Kidney (tissue), 14 donors: ENCODE results near the gene RASAL2. TPM values are rescaled to one million over a fixed set of nuclear protein-coding genes. Genes with fewer than 3 reads are reported as not detected.

Experiments
- DNase-seq, 5 donors: peaks; one replicate each; pipeline ENCODE4 v3.0.0-alpha.2; 2013 to 2020
- FAIRE-seq: peaks from 2 replicates; lab custom pipeline; 2012; peaks lifted over from hg19 to GRCh38; lab: Jason Lieb, UNC
- H3K27ac ChIP-seq, 2 donors: one replicate each; pipeline ENCODE4 v1.7.0; 2013; ENCODE audit warnings: low read depth in 2 of 2, low read length in 2 of 2, inconsistent platforms in 1 of 2
- H3K27me3 ChIP-seq: one replicate; pipeline ENCODE4 v1.7.1; 2013; ENCODE audit warnings: low read length, inconsistent platforms; ENCODE audit not compliant: control insufficient read depth, insufficient read depth
- H3K36me3 ChIP-seq, 3 donors: one replicate each; pipeline versions ENCODE4 v1.7.0 to v1.7.1; 2013; ENCODE audit warnings: low read length in 3 of 3, control low read depth in 1 of 3, inconsistent platforms in 1 of 3; ENCODE audit not compliant: insufficient read depth in 3 of 3, control insufficient read depth in 2 of 3
- H3K4me1 ChIP-seq, 3 donors: one replicate each; pipeline versions ENCODE4 v1.7.0 to v1.7.1; 2013; ENCODE audit warnings: low read length in 3 of 3, inconsistent platforms in 1 of 3, low read depth in 1 of 3; ENCODE audit not compliant: control insufficient read depth in 2 of 3, insufficient read depth in 2 of 3
- H3K4me3 ChIP-seq, 3 donors: one replicate each; pipeline versions ENCODE4 v1.7.0 to v1.8.1; 2013; ENCODE audit warnings: low read length in 3 of 3, control low read depth in 1 of 3, inconsistent platforms in 1 of 3
- H3K9ac ChIP-seq, 3 donors: one replicate each; pipeline versions ENCODE4 v1.7.0 to v1.7.1; 2013; ENCODE audit warnings: low read length in 3 of 3, control low read depth in 1 of 3, inconsistent platforms in 1 of 3
- H3K9me3 ChIP-seq, 3 donors: one replicate each; pipeline versions ENCODE4 v1.7.0 to v1.7.1; 2013; ENCODE audit warnings: low read length in 3 of 3, control low read depth in 1 of 3, inconsistent platforms in 1 of 3; ENCODE audit not compliant: control insufficient read depth in 2 of 3, insufficient read depth in 1 of 3
- intact Hi-C: fragments of 100-400 bp; cut with DNase I; formaldehyde crosslinking; loops from one replicate; pipeline ENCODE4 v1.11.1; 2022
- polyA plus RNA-seq: library from polyadenylated mRNA; stranded (reverse); fragments of 350-450 nt; fragmentation: Illumina TruSeq; extraction: RNeasy Lipid Tissue Mini Kit (QIAGEN cat#74804); gene quantifications from one replicate; pipeline ENCODE4 v1.2.3, GENCODE V29; 2014; ENCODE audit warnings: low read depth, low replicate concordance; ENCODE audit not compliant: insufficient read depth
- total RNA-seq: library from RNA; stranded (reverse); fragmentation: NEBNext Ultra II Directional; extraction: Animal tissue kit (Norgen Biotek cat#: 25700); gene quantifications from one replicate; pipeline ENCODE4 v1.2.1, GENCODE V29; 2021
- TF ChIP-seq, protein P1 (sequence below): IDR thresholded peaks from 3 replicates; pipeline ENCODE4 v1.5.1; 2012; ENCODE audit warnings: mild to moderate bottlenecking, moderate library complexity, borderline replicate concordance; ENCODE audit not compliant: insufficient read depth; ENCODE audit errors: extremely low read depth
- donor health status: control.
- donor health status: control.
- donor health status: control.
- donor health status: control.
- donor health status: control.
- donor health status: DM: yes; HTN: yes; CAD: no.
- donor health status: Normal renal cell carcinoma (clear cell type).

The RASAL2 gene
- total and polyA plus RNA-seq, 2 donors from 2014 or later: 2.2 to 26.5 TPM

DNA sequence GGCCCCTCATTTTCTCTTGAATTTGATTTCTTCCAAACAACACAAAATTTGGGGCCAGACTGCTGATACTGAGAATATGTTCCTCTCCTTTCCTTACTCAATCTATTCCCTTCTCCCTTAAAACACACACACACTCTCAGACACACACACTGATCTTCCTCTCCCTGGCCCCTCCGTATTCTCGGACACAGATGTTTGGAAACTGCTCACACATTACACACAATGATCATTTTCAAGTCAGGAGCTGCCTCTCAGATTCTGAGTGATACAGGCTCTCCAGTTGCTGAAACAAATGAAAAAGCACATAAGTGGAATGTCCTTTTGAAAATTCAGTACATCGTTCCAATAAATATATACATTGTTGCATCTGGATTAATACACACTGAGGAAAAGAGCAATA, 241.5 kb downstream of the RASAL2 start:
- H3K27ac ChIP-seq: no peak overlapping the region
- H3K27me3 ChIP-seq: no peaks in the 10 kb centered on the region
- TF ChIP-seq, protein P1, sequence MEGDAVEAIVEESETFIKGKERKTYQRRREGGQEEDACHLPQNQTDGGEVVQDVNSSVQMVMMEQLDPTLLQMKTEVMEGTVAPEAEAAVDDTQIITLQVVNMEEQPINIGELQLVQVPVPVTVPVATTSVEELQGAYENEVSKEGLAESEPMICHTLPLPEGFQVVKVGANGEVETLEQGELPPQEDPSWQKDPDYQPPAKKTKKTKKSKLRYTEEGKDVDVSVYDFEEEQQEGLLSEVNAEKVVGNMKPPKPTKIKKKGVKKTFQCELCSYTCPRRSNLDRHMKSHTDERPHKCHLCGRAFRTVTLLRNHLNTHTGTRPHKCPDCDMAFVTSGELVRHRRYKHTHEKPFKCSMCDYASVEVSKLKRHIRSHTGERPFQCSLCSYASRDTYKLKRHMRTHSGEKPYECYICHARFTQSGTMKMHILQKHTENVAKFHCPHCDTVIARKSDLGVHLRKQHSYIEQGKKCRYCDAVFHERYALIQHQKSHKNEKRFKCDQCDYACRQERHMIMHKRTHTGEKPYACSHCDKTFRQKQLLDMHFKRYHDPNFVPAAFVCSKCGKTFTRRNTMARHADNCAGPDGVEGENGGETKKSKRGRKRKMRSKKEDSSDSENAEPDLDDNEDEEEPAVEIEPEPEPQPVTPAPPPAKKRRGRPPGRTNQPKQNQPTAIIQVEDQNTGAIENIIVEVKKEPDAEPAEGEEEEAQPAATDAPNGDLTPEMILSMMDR: no peak
- no peaks in the 10 kb centered on the region for H3K9me3 ChIP-seq
- no peaks in the 10 kb centered on the region for H3K36me3 ChIP-seq
- intact Hi-C loops: no loop called here
- H3K4me3 ChIP-seq: no peak overlapping the region
- no peak overlapping the region for H3K9ac ChIP-seq
- FAIRE-seq: no peak
- H3K4me1 ChIP-seq: no peaks in the 10 kb centered on the region
- no peak for DNase-seq

DNA sequence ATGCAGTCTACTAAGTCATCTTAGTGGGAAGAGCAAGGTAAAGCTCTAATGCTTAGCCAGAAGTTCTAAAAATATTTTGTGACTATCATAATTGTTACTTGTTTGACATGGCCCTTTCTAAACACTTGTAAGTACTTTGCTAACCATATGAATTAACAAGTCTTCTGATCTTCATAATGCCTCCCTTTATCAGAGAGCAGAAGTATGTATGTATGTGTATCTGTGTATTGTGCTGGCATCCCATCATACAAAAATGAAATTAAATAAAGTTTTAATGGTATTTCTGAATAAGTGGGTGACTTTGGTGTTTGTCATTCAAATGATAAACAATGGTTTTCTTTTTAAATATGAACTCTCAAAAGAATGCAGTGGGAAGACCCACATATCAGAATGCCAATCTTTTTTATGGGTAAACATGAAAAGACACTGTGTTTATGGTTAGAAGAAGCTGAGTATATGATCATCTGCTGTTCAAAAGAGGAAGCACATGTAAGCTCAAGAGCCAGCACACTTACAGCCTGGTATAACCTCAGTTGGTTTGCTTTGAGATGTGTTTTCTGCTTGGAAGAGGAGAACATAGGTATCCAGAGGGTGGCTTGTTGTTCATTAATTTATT, 243.3 kb downstream of the RASAL2 start:
- H3K27me3 ChIP-seq: no peaks in the 10 kb centered on the region
- TF ChIP-seq, protein P1: no peak
- peaks cover 0 to 3% (median 0%) of the 10 kb centered on the region in 3 donors for H3K4me1 ChIP-seq
- FAIRE-seq (no peak), DNase-seq (no peak)
- no peak overlapping the region for H3K4me3 ChIP-seq
- H3K9ac ChIP-seq: no peak overlapping the region
- H3K9me3 ChIP-seq: no peaks in the 10 kb centered on the region
- intact Hi-C loops: no loop called here
- no peak overlapping the region for H3K27ac ChIP-seq
- no peaks in the 10 kb centered on the region for H3K36me3 ChIP-seq

DNA sequence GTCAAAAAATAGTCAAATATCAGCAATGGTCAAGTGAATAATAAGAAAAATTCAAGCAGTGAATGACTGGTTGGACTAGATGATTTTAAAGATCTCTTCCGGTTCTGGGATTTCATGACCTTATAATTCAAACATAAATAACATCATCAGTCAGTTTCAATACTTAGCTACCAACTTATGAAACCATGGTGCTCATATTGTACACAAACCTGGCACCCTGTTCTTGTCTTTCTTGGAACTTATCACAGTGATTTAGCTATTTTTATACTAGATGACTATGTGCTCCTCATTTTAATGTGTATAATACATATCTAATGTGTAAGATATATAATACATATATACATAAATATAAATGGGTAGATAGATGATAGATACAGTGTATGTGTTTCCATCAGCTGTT, 245.9 kb downstream of the RASAL2 start:
- H3K9me3 ChIP-seq: no peaks in the 10 kb centered on the region
- no peak overlapping the region for H3K27ac ChIP-seq
- FAIRE-seq (no peak), DNase-seq (no peak)
- TF ChIP-seq, protein P1: no peak
- H3K4me1 ChIP-seq: peaks cover 0 to 7% (median 6%) of the 10 kb centered on the region in 3 donors
- intact Hi-C loops: no loop called here
- no peaks in the 10 kb centered on the region for H3K27me3 ChIP-seq
- no peak overlapping the region for H3K9ac ChIP-seq
- H3K36me3 ChIP-seq: no peaks in the 10 kb centered on the region
- H3K4me3 ChIP-seq: no peak overlapping the region
